ENCODE measurements around the gene KRTAP10-8.

- no peak for TF ChIP-seq POLR2A (IDR thresholded peaks at IDR 0.05; ENCODE audit: low read depth, low read length)
- no peak for TF ChIP-seq MAZ (IDR thresholded peaks at IDR 0.05; ENCODE audit: borderline replicate concordance, low read depth, low read length)
- TF ChIP-seq CTCF (conservative IDR thresholded peaks at IDR 0.05; ENCODE audit: low read depth, low read length) = no peak
- TF ChIP-seq MXI1 (IDR thresholded peaks at IDR 0.05; ENCODE audit: borderline replicate concordance, low read depth, low read length) = no peak
- TF ChIP-seq CHD1 (IDR thresholded peaks at IDR 0.05; ENCODE audit: low read depth, low read length) = no peak
- no peak for TF ChIP-seq USF2 (IDR thresholded peaks at IDR 0.05; ENCODE audit: low read depth, low read length)
- no peak for TF ChIP-seq RFX5 (IDR thresholded peaks at IDR 0.05; ENCODE audit: low read depth, low read length)
- TF ChIP-seq RAD21 (IDR thresholded peaks at IDR 0.05; ENCODE audit: low read length) = no peak
- no peak for TF ChIP-seq SMC3 (IDR thresholded peaks at IDR 0.05; ENCODE audit: low read depth, low read length)
- TF ChIP-seq BHLHE40 (IDR thresholded peaks at IDR 0.05; ENCODE audit: low read depth, low read length) = no peak
- TF ChIP-seq ELK1 (IDR thresholded peaks at IDR 0.05; ENCODE audit: borderline replicate concordance, low read depth, low read length) = no peak
- TF ChIP-seq CEBPB (IDR thresholded peaks at IDR 0.05; ENCODE audit: low read depth, low read length) = no peak
- no peak for TF ChIP-seq NFE2L2 (IDR thresholded peaks at IDR 0.05; ENCODE audit: low read depth, low read length)
- no peak for TF ChIP-seq RCOR1 (IDR thresholded peaks at IDR 0.05; ENCODE audit: insufficient replicate concordance, low read length)
Observed at GRCh38 chr21:44571844-44572782, 39.8 kb upstream of the KRTAP10-8 start.

Measured in IMR-90 (cell line).